Body of pancreas (tissue), 4 donors: ENCODE data around the gene PLA2G4C. TPM values are rescaled to one million over a fixed set of nuclear protein-coding genes. Genes with fewer than 3 reads are reported as not detected.

Experiments
- ATAC-seq: fragments of 150-250 bp; one replicate; pipeline ENCODE4 v1.9.1; 2016
- DNase-seq, 4 donors: peaks; one replicate each; pipeline ENCODE4 v3.0.0-alpha.2; 2019
- H3K27ac ChIP-seq, 4 donors: fragments of 200-600 bp; sonication (generic); 1 replicate in 3 of 4; 2 replicates in 1 of 4; pipeline versions ENCODE4 v1.5.1 to v1.6.1; 2016 to 2019; ENCODE audit warnings: mild to moderate bottlenecking in 1 of 4, mixed read lengths in 1 of 4, moderate library complexity in 1 of 4
- H3K27me3 ChIP-seq, 2 donors: fragments of 200-600 bp; sonication (generic); one replicate each; pipeline ENCODE4 v1.6.0; 2016; ENCODE audit warnings: mild to moderate bottlenecking in 1 of 2
- H3K36me3 ChIP-seq, 2 donors: fragments of 200-600 bp; sonication (generic); replicated peaks in 1 of 2; 2 replicates each; pipeline ENCODE4 v1.5.1; 2016; ENCODE audit warnings: low read depth in 2 of 2; ENCODE audit not compliant: insufficient read depth in 1 of 2
- H3K4me1 ChIP-seq: fragments of 200-600 bp; sonication (generic); one replicate; pipeline ENCODE4 v1.6.0; 2016
- H3K4me3 ChIP-seq, 2 donors: fragments of 200-600 bp; sonication (generic); 1 replicate in 1 of 2; 2 replicates in 1 of 2; pipeline ENCODE4 v1.5.1; 2016 to 2019
- H3K9me3 ChIP-seq, 3 donors: fragments of 200-600 bp; sonication (generic); 1 replicate in 2 of 3; 2 replicates in 1 of 3; pipeline ENCODE4 v1.5.1; 2016
- POLR2A ChIP-seq, 3 donors: fragments of 450-650 bp; IDR thresholded peaks; one replicate each; pipeline ENCODE4 v1.6.1; 2016; ENCODE audit warnings: antibody characterized with exemption in 3 of 3, mild to moderate bottlenecking in 2 of 3
- WGBS, 2 donors: methylation state at CpG; one replicate each; pipeline ENCODE4 v1.1.5; 2017; 5-methylcytosine and 5-hydroxymethylcytosine counted together
- intact Hi-C: fragments of 100-400 bp; cut with DNase I; formaldehyde crosslinking; loops from one replicate; pipeline ENCODE4 v1.15.1; 2023
- total RNA-seq, 2 donors: library from RNA; depleted of rRNA; stranded (reverse); fragments of >200 nt; gene quantifications; one replicate each; pipeline ENCODE4 v1.1.0, GENCODE V29; 2016
- TF ChIP-seq, protein P1 (sequence below), 7 experiments: fragments of 450-650 bp in 4 of 7; fragments of 200-600 bp in 3 of 7; sonication (generic) in 3 of 7; IDR thresholded peaks; one replicate each; pipeline ENCODE4 v1.5.1; 2016 to 2019; ENCODE audit warnings: antibody characterized with exemption in 7 of 7

PLA2G4C gene
- total RNA-seq, 2 donors from 2014 or later: 4.4 to 10.9 TPM

DNA sequence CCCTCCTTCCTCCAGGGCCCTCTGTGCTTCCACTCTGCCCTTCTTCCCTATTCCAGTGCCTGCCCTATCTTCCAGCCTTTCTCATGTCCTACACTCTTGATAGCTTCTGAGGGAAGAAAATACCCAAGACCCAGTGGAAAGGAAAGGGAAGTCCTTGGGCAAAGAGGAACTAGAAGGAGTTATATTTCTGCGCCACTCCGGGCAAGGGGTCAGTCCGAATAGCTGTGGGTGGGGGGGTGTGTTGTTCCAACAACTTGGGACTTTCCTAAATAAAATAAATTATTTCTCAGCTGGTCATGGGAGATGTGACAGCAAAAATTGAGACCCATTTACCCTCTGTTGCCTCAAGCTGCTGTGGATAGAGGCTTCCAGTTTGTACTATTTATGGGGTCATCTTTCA is 89.9 kb downstream of the PLA2G4C start:
- intact Hi-C loops: no loop called here
- 52 to 77% methylated on average over 3 of the region's 3 CpGs for WGBS, 2 donors
- DNase-seq (no peak), ATAC-seq (no peak)
- H3K4me1 ChIP-seq: no peaks in the 10 kb centered on the region
- H3K36me3 ChIP-seq: no peaks in the 10 kb centered on the region
- no peak overlapping the region for H3K4me3 ChIP-seq
- H3K27ac ChIP-seq: no peak overlapping the region
- no peaks in the 10 kb centered on the region for H3K9me3 ChIP-seq
- H3K27me3 ChIP-seq: no peaks in the 10 kb centered on the region
- no peak for TF ChIP-seq POLR2A (IDR thresholded peaks at IDR 0.05)
- TF ChIP-seq, protein P1, sequence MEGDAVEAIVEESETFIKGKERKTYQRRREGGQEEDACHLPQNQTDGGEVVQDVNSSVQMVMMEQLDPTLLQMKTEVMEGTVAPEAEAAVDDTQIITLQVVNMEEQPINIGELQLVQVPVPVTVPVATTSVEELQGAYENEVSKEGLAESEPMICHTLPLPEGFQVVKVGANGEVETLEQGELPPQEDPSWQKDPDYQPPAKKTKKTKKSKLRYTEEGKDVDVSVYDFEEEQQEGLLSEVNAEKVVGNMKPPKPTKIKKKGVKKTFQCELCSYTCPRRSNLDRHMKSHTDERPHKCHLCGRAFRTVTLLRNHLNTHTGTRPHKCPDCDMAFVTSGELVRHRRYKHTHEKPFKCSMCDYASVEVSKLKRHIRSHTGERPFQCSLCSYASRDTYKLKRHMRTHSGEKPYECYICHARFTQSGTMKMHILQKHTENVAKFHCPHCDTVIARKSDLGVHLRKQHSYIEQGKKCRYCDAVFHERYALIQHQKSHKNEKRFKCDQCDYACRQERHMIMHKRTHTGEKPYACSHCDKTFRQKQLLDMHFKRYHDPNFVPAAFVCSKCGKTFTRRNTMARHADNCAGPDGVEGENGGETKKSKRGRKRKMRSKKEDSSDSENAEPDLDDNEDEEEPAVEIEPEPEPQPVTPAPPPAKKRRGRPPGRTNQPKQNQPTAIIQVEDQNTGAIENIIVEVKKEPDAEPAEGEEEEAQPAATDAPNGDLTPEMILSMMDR (IDR thresholded peaks at IDR 0.05): no peak

DNA sequence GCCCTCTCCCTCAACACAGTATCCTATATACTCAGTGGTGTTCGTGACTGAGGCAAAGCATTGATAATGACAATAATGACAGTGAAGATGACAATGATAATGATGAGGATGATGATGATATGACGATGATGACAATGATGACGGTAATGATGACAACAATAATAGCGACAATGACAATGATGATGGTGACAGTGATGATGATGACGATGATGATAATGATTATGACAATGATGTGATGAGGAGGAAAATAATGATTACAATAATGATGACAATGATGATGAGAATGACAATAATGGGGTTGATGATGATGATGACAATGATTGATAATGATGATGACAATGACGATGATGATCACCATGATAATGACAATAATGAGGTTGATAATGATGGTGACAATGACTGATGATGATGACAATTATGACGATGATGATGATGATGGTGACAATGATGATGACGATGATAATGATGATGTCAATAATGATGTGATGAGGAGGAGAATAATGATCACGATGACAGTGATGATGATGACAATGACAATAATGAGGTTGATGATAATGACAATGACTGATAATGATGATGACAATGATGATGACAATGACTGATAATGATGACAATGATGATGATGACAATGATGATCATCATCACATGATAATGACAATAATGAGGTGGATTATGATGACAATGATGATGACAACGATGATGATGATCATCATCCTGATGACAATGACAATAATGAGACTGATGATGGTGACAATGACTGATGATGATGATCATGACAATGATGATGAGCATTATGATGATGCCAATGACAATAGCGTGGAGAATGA is 99.5 kb downstream of the PLA2G4C start:
- no peaks in the 10 kb centered on the region for H3K36me3 ChIP-seq
- H3K4me3 ChIP-seq: no peak overlapping the region
- intact Hi-C loops: no loop called here
- H3K9me3 ChIP-seq: no peaks in the 10 kb centered on the region
- TF ChIP-seq, protein P1 (IDR thresholded peaks at IDR 0.05): no peak
- TF ChIP-seq POLR2A (IDR thresholded peaks at IDR 0.05): no peak
- no peaks in the 10 kb centered on the region for H3K4me1 ChIP-seq
- H3K27ac ChIP-seq: no peak overlapping the region
- no peak for ATAC-seq
- 74 to 79% methylated on average over 11 of the region's 11 CpGs for WGBS, 2 donors
- H3K27me3 ChIP-seq: no peaks in the 10 kb centered on the region
- DNase-seq: no peak

DNA sequence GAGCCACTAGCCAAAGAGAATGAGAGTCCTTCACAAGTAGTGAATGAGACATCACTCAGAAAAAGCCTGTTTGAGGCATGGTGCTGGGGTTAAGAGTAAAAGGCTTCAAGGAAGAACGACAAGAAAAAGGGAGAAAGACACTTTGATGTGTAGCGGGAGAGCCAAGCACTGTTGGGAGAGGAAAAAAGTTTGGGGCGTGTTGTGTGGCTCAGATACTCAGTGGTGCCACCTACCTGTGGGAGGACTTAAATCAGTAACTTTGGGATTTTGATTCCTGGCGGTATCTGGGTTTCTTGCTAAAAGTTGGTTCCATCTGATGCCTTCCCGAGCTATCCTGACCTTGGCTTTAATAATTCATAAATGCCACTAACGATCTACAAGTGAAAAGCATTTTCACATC is 103.9 kb downstream of the PLA2G4C start:
- no peak for ATAC-seq
- H3K4me3 ChIP-seq: no peak overlapping the region
- intact Hi-C loops: no loop called here

DNA sequence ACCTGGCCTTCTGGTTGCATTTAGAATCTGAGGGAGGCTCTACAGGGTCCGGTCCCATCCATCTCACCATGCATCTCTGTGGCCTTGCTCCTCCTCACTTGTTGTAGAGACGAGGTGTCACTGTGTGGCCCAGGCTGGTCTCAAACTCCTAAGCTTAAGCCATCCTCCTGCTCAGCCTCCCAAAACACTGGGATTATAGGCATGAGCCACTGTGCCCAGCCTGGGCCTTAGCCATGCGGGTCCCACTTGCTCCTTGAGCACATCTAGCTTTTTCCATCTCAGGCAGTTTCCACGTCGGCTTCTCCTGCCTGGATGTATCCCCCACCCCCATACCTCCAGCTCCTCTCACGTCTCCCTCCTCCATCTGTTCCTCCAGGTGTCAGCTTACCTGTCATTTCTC is 106.4 kb downstream of the PLA2G4C start:
- intact Hi-C loops: no loop called here
- no peaks in the 10 kb centered on the region for H3K36me3 ChIP-seq
- TF ChIP-seq POLR2A (IDR thresholded peaks at IDR 0.05): no peak
- TF ChIP-seq, protein P1 (IDR thresholded peaks at IDR 0.05): no peak
- no peaks in the 10 kb centered on the region for H3K27me3 ChIP-seq
- 53 to 71% methylated on average over 5 to 6 of the region's 6 CpGs for WGBS, 2 donors
- H3K9me3 ChIP-seq: no peaks in the 10 kb centered on the region
- DNase-seq: no peak
- no peaks in the 10 kb centered on the region for H3K4me1 ChIP-seq
- no peak for ATAC-seq
- no peak overlapping the region for H3K4me3 ChIP-seq
- no peak overlapping the region for H3K27ac ChIP-seq

More for the DNA sequence above, 103.9 kb downstream of the PLA2G4C start:
- H3K4me1 ChIP-seq: no peaks in the 10 kb centered on the region
- 63 to 72% methylated on average over 6 of the region's 6 CpGs for WGBS, 2 donors
- H3K36me3 ChIP-seq: no peaks in the 10 kb centered on the region
- no peak for TF ChIP-seq POLR2A (IDR thresholded peaks at IDR 0.05)
- TF ChIP-seq, protein P1 (IDR thresholded peaks at IDR 0.05): no peak
- DNase-seq: no peak
- no peaks in the 10 kb centered on the region for H3K27me3 ChIP-seq
- no peaks in the 10 kb centered on the region for H3K9me3 ChIP-seq
- no peak overlapping the region for H3K27ac ChIP-seq

DNA sequence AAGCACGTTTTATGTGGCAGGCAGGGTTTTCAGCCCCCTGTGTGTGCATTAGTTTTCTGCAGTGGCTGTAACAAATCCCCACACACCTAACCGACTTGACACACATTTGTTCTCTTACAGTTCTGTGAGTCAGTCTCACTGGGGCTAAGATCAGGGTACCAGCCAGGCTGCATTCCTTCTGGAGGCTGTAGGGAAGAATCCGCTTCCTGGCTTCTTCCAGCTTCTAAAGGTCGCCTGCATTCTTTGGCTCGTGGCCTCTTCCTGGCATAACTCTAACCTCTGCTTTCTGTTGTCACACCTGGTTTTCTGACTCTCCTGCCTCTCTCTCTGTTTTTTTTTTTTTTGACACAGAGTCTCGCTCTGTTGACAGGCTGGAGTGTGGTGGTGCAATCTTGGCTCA is 109.8 kb downstream of the PLA2G4C start:
- H3K4me3 ChIP-seq: no peak overlapping the region
- DNase-seq: no peak
- no peaks in the 10 kb centered on the region for H3K9me3 ChIP-seq
- ATAC-seq: no peak
- H3K27me3 ChIP-seq: no peaks in the 10 kb centered on the region
- TF ChIP-seq POLR2A (IDR thresholded peaks at IDR 0.05): no peak
- TF ChIP-seq, protein P1 (IDR thresholded peaks at IDR 0.05): no peak
- intact Hi-C loops: no loop called here
- H3K36me3 ChIP-seq: no peaks in the 10 kb centered on the region
- 60 to 74% methylated on average over 6 of the region's 6 CpGs for WGBS, 2 donors
- no peak overlapping the region for H3K27ac ChIP-seq
- no peaks in the 10 kb centered on the region for H3K4me1 ChIP-seq
